ENCODE data around the gene GRIN1.

DNA sequence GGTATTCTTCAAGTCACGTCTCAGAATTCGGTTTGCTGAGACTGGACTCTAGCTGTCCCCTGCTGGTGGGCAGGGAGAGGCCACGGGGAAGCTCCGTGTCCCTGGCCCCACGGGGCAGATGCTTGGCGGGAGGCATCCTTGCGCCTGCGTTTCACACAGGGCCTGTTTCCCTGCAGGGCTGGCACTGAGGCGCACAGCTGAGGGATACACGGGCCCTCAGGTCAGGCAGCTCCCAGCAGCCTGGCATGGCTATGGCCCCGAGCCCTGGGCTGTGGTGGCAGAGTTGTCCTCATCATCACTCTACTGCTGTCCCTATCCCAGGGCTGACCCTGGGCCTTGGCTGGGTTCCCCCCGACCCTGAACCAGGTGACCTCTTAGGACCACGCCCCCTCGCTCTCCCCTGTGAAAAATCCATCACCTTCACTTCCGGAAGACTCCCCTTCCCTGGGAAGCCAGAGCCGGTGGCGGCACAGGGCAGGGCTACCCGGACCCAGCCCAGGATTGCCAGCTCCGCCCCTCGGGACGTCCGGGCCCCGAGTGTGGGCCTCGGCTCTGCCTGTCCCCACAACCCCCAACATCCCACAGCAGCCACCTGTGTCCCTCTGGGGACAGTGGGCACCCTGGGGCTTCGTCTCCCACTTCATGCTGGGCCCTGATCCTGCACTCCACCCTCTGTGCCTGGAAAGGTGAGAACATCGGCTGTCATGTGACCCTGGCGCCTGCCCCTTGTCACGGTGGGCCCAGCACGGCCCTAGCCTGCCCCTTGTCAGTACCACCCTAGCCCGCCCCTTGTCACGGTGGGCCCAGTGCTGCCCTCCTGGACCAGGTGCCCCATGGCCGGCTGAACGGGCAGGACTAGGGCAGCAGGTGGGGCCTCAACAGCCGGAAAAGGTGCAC, 29.5 kb upstream of the GRIN1 start:
- TF ChIP-seq, protein P1, sequence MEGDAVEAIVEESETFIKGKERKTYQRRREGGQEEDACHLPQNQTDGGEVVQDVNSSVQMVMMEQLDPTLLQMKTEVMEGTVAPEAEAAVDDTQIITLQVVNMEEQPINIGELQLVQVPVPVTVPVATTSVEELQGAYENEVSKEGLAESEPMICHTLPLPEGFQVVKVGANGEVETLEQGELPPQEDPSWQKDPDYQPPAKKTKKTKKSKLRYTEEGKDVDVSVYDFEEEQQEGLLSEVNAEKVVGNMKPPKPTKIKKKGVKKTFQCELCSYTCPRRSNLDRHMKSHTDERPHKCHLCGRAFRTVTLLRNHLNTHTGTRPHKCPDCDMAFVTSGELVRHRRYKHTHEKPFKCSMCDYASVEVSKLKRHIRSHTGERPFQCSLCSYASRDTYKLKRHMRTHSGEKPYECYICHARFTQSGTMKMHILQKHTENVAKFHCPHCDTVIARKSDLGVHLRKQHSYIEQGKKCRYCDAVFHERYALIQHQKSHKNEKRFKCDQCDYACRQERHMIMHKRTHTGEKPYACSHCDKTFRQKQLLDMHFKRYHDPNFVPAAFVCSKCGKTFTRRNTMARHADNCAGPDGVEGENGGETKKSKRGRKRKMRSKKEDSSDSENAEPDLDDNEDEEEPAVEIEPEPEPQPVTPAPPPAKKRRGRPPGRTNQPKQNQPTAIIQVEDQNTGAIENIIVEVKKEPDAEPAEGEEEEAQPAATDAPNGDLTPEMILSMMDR (IDR thresholded peaks at IDR 0.05; ENCODE audit: extremely low read depth in 1 of 2, insufficient read depth in 1 of 2, low read depth in 1 of 2, low read length in 2 of 2): no peak
- TF ChIP-seq POLR2AphosphoS5 (IDR thresholded peaks at IDR 0.05; ENCODE audit: insufficient read depth, low read depth, low read length) (no peak), FOS (IDR thresholded peaks at IDR 0.05; ENCODE audit: borderline replicate concordance, insufficient read depth, low read length) (no peak), JUN (IDR thresholded peaks at IDR 0.05; ENCODE audit: borderline replicate concordance, insufficient read depth, insufficient read length, low read depth) (no peak)
- TF ChIP-seq, protein P2, sequence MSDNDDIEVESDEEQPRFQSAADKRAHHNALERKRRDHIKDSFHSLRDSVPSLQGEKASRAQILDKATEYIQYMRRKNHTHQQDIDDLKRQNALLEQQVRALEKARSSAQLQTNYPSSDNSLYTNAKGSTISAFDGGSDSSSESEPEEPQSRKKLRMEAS (IDR thresholded peaks at IDR 0.05; ENCODE audit: insufficient read depth, insufficient read length): no peak
